ENCODE measurements around the gene STRA6. TPM values are rescaled to one million over a fixed set of nuclear protein-coding genes. Genes with fewer than 3 reads are reported as not detected.

Gene STRA6
- polyA plus RNA-seq, 1 of the 3 experiments (the other 2 are of a cell fraction) = 27.9 TPM

DNA sequence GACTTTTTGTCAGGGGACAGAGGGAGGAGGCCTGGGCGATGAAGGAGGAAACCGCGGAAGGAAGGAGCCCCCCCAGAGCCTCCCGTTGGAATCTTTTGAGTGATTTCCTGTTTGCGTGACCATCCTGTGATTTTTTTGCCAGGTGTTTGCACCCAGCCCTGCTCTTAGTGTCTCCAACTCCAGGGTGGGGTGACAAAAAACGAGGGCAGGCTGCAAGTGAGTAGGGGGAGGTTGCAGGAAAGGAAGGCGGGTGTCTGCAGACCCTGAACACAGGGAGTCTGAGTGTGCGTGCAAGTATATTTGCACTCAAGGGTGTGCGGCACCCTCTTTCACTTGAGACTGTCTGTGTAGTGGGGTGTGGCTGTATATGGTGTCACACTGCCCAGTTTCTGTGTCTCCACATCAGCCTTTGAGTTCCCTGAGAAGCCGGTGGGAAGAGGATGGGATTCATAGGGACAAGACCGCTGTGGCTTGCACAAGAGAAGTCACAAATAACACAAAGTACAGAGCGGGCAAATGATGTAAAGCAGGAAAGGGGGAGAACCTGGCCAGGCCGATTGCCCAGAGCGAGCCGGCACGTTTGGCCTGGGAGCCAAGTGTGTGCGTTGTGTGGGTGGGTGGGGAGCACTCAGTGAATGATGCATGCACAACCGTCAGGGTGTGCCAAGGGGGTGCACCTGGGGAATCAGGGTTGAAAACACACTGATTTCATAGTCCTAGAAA, 65.6 kb downstream of the STRA6 start:
- Histone ChIP-seq H4K20me1 (ENCODE audit: insufficient read depth) (no peaks in the 10 kb centered on the region), H3K79me2 (ENCODE audit: insufficient read depth) (no peaks in the 10 kb centered on the region), H3F3A (replicated peaks; ENCODE audit: insufficient read depth) (peaks cover 7% of the 10 kb centered on the region), H2AFZ (ENCODE audit: low read depth) (0 out of 2 replicates have a peak overlapping the region, but pooled peaks have one; percentile 57), H3K4me3 (ENCODE audit: low read depth in 2 of 2, low read length in 1 of 2) (peak overlapping the region in 1 of 2 experiments; percentile 39; a peak in 2 of 4 replicates), H3K9ac (no peak overlapping the region; the same call in 1 of the 2 replicates), H3K27me3 (ENCODE audit: insufficient read depth) (no peaks in the 10 kb centered on the region), H3K4me1 (ENCODE audit: control insufficient read depth in 1 of 2, insufficient read depth in 2 of 2, low read depth in 1 of 2, low read length in 1 of 2) (peaks cover 13 to 37% of the 10 kb centered on the region in 2 experiments; a peak in 3 of 4 replicates), H3K9me3 (no peaks in the 10 kb centered on the region), H3K36me3 (replicated peaks in 1 of 2; ENCODE audit: control insufficient read depth in 1 of 2, insufficient read depth in 2 of 2, low read length in 1 of 2) (no peaks in the 10 kb centered on the region), H3K27ac (ENCODE audit: low read depth in 2 of 2, low read length in 1 of 2) (peak overlapping the region in 1 of 2 experiments; percentile 95; a peak in 2 of 4 replicates), H3K9me2 (no peaks in the 10 kb centered on the region), H3K4me2 (peak overlapping the region; percentile 87; the same call in 1 of the 2 replicates)
- DNase-seq = no peak
- TF ChIP-seq RFX5 (IDR thresholded peaks at IDR 0.05; ENCODE audit: low read length) (no peak), RXRA (IDR thresholded peaks at IDR 0.05; ENCODE audit: borderline replicate concordance, low read depth) (no peak), SIN3A (IDR thresholded peaks at IDR 0.05; ENCODE audit: borderline replicate concordance, low read depth, low read length) (no peak), CHD2 (IDR thresholded peaks at IDR 0.05; ENCODE audit: low read length, partially characterized antibody) (no peak), SMC3 (IDR thresholded peaks at IDR 0.05; ENCODE audit: low read depth, low read length) (no peak), MXI1 (IDR thresholded peaks at IDR 0.05; ENCODE audit: low read depth, low read length) (no peak), JUND (IDR thresholded peaks at IDR 0.05) (no peak), GATA2 (CRISPR knock-in tag; IDR thresholded peaks at IDR 0.05) (no peak), POLR2AphosphoS5 (IDR thresholded peaks at IDR 0.05; ENCODE audit: low read depth, low read length) (no peak), NRF1 (IDR thresholded peaks at IDR 0.05; ENCODE audit: low read depth, low read length) (no peak), RAD21 (IDR thresholded peaks at IDR 0.05; ENCODE audit: low read length) (no peak), NFIC (IDR thresholded peaks at IDR 0.05; ENCODE audit: borderline replicate concordance) (no peak)
- TF ChIP-seq, protein P1, sequence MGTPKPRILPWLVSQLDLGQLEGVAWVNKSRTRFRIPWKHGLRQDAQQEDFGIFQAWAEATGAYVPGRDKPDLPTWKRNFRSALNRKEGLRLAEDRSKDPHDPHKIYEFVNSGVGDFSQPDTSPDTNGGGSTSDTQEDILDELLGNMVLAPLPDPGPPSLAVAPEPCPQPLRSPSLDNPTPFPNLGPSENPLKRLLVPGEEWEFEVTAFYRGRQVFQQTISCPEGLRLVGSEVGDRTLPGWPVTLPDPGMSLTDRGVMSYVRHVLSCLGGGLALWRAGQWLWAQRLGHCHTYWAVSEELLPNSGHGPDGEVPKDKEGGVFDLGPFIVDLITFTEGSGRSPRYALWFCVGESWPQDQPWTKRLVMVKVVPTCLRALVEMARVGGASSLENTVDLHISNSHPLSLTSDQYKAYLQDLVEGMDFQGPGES (IDR thresholded peaks at IDR 0.05; ENCODE audit: low read depth, low read length) = no peak
- TF ChIP-seq, protein P2, sequence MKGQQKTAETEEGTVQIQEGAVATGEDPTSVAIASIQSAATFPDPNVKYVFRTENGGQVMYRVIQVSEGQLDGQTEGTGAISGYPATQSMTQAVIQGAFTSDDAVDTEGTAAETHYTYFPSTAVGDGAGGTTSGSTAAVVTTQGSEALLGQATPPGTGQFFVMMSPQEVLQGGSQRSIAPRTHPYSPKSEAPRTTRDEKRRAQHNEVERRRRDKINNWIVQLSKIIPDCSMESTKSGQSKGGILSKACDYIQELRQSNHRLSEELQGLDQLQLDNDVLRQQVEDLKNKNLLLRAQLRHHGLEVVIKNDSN (IDR thresholded peaks at IDR 0.05; ENCODE audit: borderline replicate concordance, low read depth) = no peak
- TF ChIP-seq, protein P3, sequence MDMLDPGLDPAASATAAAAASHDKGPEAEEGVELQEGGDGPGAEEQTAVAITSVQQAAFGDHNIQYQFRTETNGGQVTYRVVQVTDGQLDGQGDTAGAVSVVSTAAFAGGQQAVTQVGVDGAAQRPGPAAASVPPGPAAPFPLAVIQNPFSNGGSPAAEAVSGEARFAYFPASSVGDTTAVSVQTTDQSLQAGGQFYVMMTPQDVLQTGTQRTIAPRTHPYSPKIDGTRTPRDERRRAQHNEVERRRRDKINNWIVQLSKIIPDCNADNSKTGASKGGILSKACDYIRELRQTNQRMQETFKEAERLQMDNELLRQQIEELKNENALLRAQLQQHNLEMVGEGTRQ (IDR thresholded peaks at IDR 0.05; ENCODE audit: borderline replicate concordance, low read depth, low read length) = no peak
- POLR2A ChIA-PET = no interaction called here
- CTCF ChIA-PET = interaction anchor here (1.0 kb wide), 1 partner anchor 171 kb away, joined by 3 read pairs; no protein-coding TSS in a partner anchor
- WGBS (ENCODE audit: low lambda C conversion rate) = 64% methylated on average over 18 of the region's 18 CpGs
